HEK293 (cell line): ENCODE data around the gene NTNG1.

Experiments
- CTCF ChIA-PET: fragments of 350-600 bp; formaldehyde crosslinking; extraction: SDS; loops from one replicate; lab custom pipeline; 2021; ENCODE audit warnings: antibody characterized with exemption; lab: Yijun Ruan, JAX
- POLR2A ChIA-PET: fragments of 300-600 bp; formaldehyde crosslinking; extraction: SDS; loops from one replicate; lab custom pipeline; 2020; ENCODE audit warnings: antibody characterized with exemption, inconsistent platforms; lab: Yijun Ruan, JAX
- H3K27ac ChIP-seq: fragments of 200-500 bp; sonication (Bioruptor generic); 2 replicates; pipeline ENCODE4 v1.5.1; 2014; ENCODE audit warnings: low read depth, low read length, control low read depth, inconsistent platforms; ENCODE audit errors: extremely low read depth
- H3K36me3 ChIP-seq, 2 experiments: fragments of 200-500 bp in 1 of 2; sonication (Bioruptor generic) in 1 of 2; 1 replicate in 1 of 2; 2 replicates in 1 of 2; pipeline ENCODE4 v1.5.1; 2014 to 2017; ENCODE audit warnings: inconsistent platforms in 2 of 2, low read length in 2 of 2; ENCODE audit not compliant: control insufficient read depth in 2 of 2, insufficient read depth in 1 of 2
- H3K4me1 ChIP-seq: fragments of 200-500 bp; sonication (Bioruptor generic); 2 replicates; pipeline ENCODE4 v1.5.1; 2014; ENCODE audit warnings: mild to moderate bottlenecking, low read length, inconsistent platforms; ENCODE audit not compliant: control insufficient read depth, insufficient read depth
- H3K4me3 ChIP-seq: 2 replicates; pipeline ENCODE4 v1.5.1; 2011; ENCODE audit warnings: low read depth, mild to moderate bottlenecking, control low read depth, low read length, moderate library complexity
- H3K9me3 ChIP-seq: fragments of 200-500 bp; sonication (Bioruptor generic); 2 replicates; pipeline ENCODE4 v1.5.1; 2014; ENCODE audit warnings: low read depth, low read length, inconsistent platforms; ENCODE audit not compliant: control insufficient read depth, insufficient read depth
- CTCF ChIP-seq: fragments of 450-650 bp; formaldehyde crosslinking; IDR thresholded peaks from 2 replicates; pipeline ENCODE4 v1.5.1; 2016; ENCODE audit warnings: missing biosample characterization, missing genetic modification characterization
- FEZF1 ChIP-seq: fragments of 450-650 bp; formaldehyde crosslinking; IDR thresholded peaks from 2 replicates; pipeline ENCODE4 v1.5.1; 2016; ENCODE audit warnings: missing biosample characterization, missing genetic modification characterization
- HOXD13 ChIP-seq: sonication (generic); formaldehyde crosslinking; IDR thresholded peaks from 2 replicates; pipeline ENCODE4 v1.8.0; 2022; ENCODE audit warnings: missing genetic modification reagents, borderline replicate concordance
- PRDM1 ChIP-seq: fragments of 450-650 bp; formaldehyde crosslinking; IDR thresholded peaks from 2 replicates; pipeline ENCODE4; 2016; ENCODE audit warnings: missing biosample characterization, missing genetic modification characterization
- REPIN1 ChIP-seq: fragments of 450-650 bp; formaldehyde crosslinking; IDR thresholded peaks from 2 replicates; pipeline ENCODE4 v1.5.1; 2017; ENCODE audit warnings: missing biosample characterization, missing genetic modification characterization, low read depth
- WT1 ChIP-seq: fragments of 450-650 bp; formaldehyde crosslinking; IDR thresholded peaks from 2 replicates; pipeline ENCODE4 v1.5.1; 2016; ENCODE audit warnings: missing biosample characterization, missing genetic modification characterization
- YY1 ChIP-seq: fragments of 450-650 bp; formaldehyde crosslinking; IDR thresholded peaks from 2 replicates; pipeline ENCODE4 v1.5.1; 2018; ENCODE audit warnings: missing biosample characterization, missing genetic modification characterization
- ZBTB17 ChIP-seq: fragments of 450-650 bp; formaldehyde crosslinking; IDR thresholded peaks from 2 replicates; pipeline ENCODE4 v1.5.1; 2016; ENCODE audit warnings: missing biosample characterization, missing genetic modification characterization
- ZNF140 ChIP-seq: fragments of 450-650 bp; formaldehyde crosslinking; IDR thresholded peaks from 2 replicates; pipeline ENCODE4 v1.5.1; 2016; ENCODE audit warnings: missing biosample characterization, missing genetic modification characterization
- ZNF19 ChIP-seq: fragments of 450-650 bp; formaldehyde crosslinking; IDR thresholded peaks from 2 replicates; pipeline ENCODE4; 2016; ENCODE audit warnings: missing biosample characterization, missing genetic modification characterization, low read depth
- ZNF211 ChIP-seq: fragments of 450-650 bp; formaldehyde crosslinking; IDR thresholded peaks from 2 replicates; pipeline ENCODE4 v1.5.1; 2016; ENCODE audit warnings: low read depth, missing biosample characterization, missing genetic modification characterization
- ZNF266 ChIP-seq: fragments of 450-650 bp; formaldehyde crosslinking; IDR thresholded peaks from 2 replicates; pipeline ENCODE4 v1.5.1; 2016; ENCODE audit warnings: missing biosample characterization, missing genetic modification characterization, low read depth
- ZNF280C ChIP-seq: fragments of 450-650 bp; formaldehyde crosslinking; IDR thresholded peaks from 2 replicates; pipeline ENCODE4 v1.5.1; 2016; ENCODE audit warnings: missing biosample characterization, missing genetic modification characterization
- ZNF473 ChIP-seq: fragments of 450-650 bp; formaldehyde crosslinking; IDR thresholded peaks from 2 replicates; pipeline ENCODE4 v1.5.1; 2017; ENCODE audit warnings: missing biosample characterization, missing genetic modification characterization
- ZNF513 ChIP-seq: fragments of 450-650 bp; IDR thresholded peaks from 2 replicates; pipeline ENCODE4 v1.5.1; 2018; ENCODE audit warnings: missing biosample characterization, missing genetic modification characterization
- ZNF518A ChIP-seq: fragments of 450-650 bp; formaldehyde crosslinking; conservative IDR thresholded peaks from 2 replicates; pipeline ENCODE4 v1.5.1; 2016; ENCODE audit warnings: low read depth, missing biosample characterization, missing genetic modification characterization
- ZNF544 ChIP-seq: fragments of 450-650 bp; formaldehyde crosslinking; IDR thresholded peaks from 2 replicates; pipeline ENCODE4 v1.5.0; 2017; ENCODE audit warnings: missing biosample characterization, missing genetic modification characterization
- ZNF549 ChIP-seq: fragments of 450-650 bp; IDR thresholded peaks from 2 replicates; pipeline ENCODE4 v1.5.1; 2018; ENCODE audit warnings: missing biosample characterization, missing genetic modification characterization, mild to moderate bottlenecking, inconsistent platforms, moderate library complexity
- ZNF610 ChIP-seq: fragments of 450-650 bp; formaldehyde crosslinking; IDR thresholded peaks from 2 replicates; pipeline ENCODE4 v1.5.1; 2016; ENCODE audit warnings: missing biosample characterization, missing genetic modification characterization, borderline replicate concordance
- ZNF654 ChIP-seq: fragments of 450-650 bp; formaldehyde crosslinking; IDR thresholded peaks from 2 replicates; pipeline ENCODE4 v1.5.1; 2016; ENCODE audit warnings: low read depth, missing biosample characterization, missing genetic modification characterization
- ZNF701 ChIP-seq: fragments of 450-650 bp; formaldehyde crosslinking; IDR thresholded peaks from 2 replicates; pipeline ENCODE4 v1.5.1; 2016; ENCODE audit warnings: missing biosample characterization, missing genetic modification characterization
- ZSCAN4 ChIP-seq: fragments of 450-650 bp; formaldehyde crosslinking; IDR thresholded peaks from 2 replicates; pipeline ENCODE4 v1.5.1; 2017; ENCODE audit warnings: missing biosample characterization, missing genetic modification characterization

NTNG1 gene

GRCh38 chr1:107276247-107276646 lies 135.4 kb downstream of the NTNG1 start:
- ChIA-PET CTCF (interaction anchor here (0.7 to 3.6 kb wide), 8 partner anchors 10 to 474 kb away, joined by 3 to 20 read pairs (median 4); no protein-coding TSS in a partner anchor), POLR2A (no interaction called here)
- Histone ChIP-seq H3K4me1 (no peaks in the 10 kb centered on the region), H3K36me3 (no peaks in the 10 kb centered on the region), H3K9me3 (no peaks in the 10 kb centered on the region), H3K27ac (no peak overlapping the region), H3K4me3 (no peak overlapping the region)
- TF ChIP-seq ZNF473 (tag by site-specific recombination) (no peak), ZSCAN4 (tag by site-specific recombination) (no peak), ZNF701 (tag by site-specific recombination) (no peak), ZNF518A (tag by site-specific recombination) (no peak), ZNF266 (no peak), ZNF211 (tag by site-specific recombination) (no peak), FEZF1 (tag by site-specific recombination) (no peak), YY1 (no peak)

GRCh38 chr1:107277022-107277421 lies 136.2 kb downstream of the NTNG1 start:
- CTCF ChIA-PET: interaction anchor here (0.6 to 3.6 kb wide), 17 partner anchors 9 to 913 kb away, joined by 3 to 20 read pairs (median 3); no protein-coding TSS in a partner anchor
- POLR2A ChIA-PET: no interaction called here
- no peaks in the 10 kb centered on the region for H3K4me1 ChIP-seq

More at GRCh38 chr1:107277022-107277421, 136.2 kb downstream of the NTNG1 start:
- TF ChIP-seq REPIN1 (tag by site-specific recombination): no peak
- no peak for TF ChIP-seq PRDM1
- no peak for TF ChIP-seq ZNF544 (tag by site-specific recombination)
- peak; percentile 54 for TF ChIP-seq ZNF654 (tag by site-specific recombination)
- no peak for TF ChIP-seq ZNF140 (tag by site-specific recombination)
- no peak for TF ChIP-seq ZNF610 (tag by site-specific recombination)
- peak; percentile 83 for TF ChIP-seq ZBTB17 (tag by site-specific recombination)
- TF ChIP-seq HOXD13: no peak
- no peak for TF ChIP-seq ZNF549
- no peak for TF ChIP-seq ZNF513 (tag by site-specific recombination)
- no peak for TF ChIP-seq ZNF280C (tag by site-specific recombination)
- TF ChIP-seq ZNF19 (tag by site-specific recombination): no peak
- peak; percentile 39; the same call in 1 of the 2 replicates for TF ChIP-seq CTCF
- TF ChIP-seq WT1 (tag by site-specific recombination): no peak
- no peak overlapping the region for H3K4me3 ChIP-seq
- no peaks in the 10 kb centered on the region for H3K36me3 ChIP-seq
- no peaks in the 10 kb centered on the region for H3K9me3 ChIP-seq
- no peak overlapping the region for H3K27ac ChIP-seq
